GM13976 (cell line): ENCODE results near the gene SLC25A5.

ENCODE experiments used
- DNase-seq: peaks from one replicate; pipeline ENCODE4 v3.0.0; 2012; ENCODE audit warnings: low spot score
- CTCF ChIP-seq: IDR thresholded peaks from 2 replicates; pipeline ENCODE4 v1.5.1; 2012; ENCODE audit warnings: borderline replicate concordance, mild to moderate bottlenecking; ENCODE audit not compliant: insufficient read depth; ENCODE audit errors: extremely low read depth, missing control alignments, control extremely low read depth
- in situ Hi-C: fragments of 300-500 bp; cut with MboI; formaldehyde crosslinking; loops from one replicate; pipeline ENCODE4 v1.12.0; 2022; ENCODE audit warnings: low sequenced_read_pairs, mixed read lengths, inconsistent platforms; ENCODE audit not compliant: unreplicated experiment

SLC25A5 gene

GRCh38 chrX:119495734-119496726, 27.8 kb downstream of the SLC25A5 start:
- no peak for DNase-seq
- no peak for TF ChIP-seq CTCF
- in situ Hi-C loops, result no loop called here

- no peak for DNase-seq
- no peak for TF ChIP-seq CTCF
- in situ Hi-C loops, result no loop called here
Observed at GRCh38 chrX:119497185-119497584, 28.9 kb downstream of the SLC25A5 start.

GRCh38 chrX:119500061-119500800, 32.0 kb downstream of the SLC25A5 start:
- no peak for DNase-seq
- no peak for TF ChIP-seq CTCF
- in situ Hi-C loops, result loop anchor here (25.0 kb wide), 1 partner anchor 237 kb away; no protein-coding TSS in a partner anchor

GRCh38 chrX:119501511-119502148, 33.4 kb downstream of the SLC25A5 start:
- DNase-seq, result no peak
- TF ChIP-seq CTCF, result no peak
- in situ Hi-C loops, result loop anchor here (25.0 kb wide), 1 partner anchor 236 kb away; no protein-coding TSS in a partner anchor

- in situ Hi-C loops, result loop anchor here (25.0 kb wide), 1 partner anchor 234 kb away; no protein-coding TSS in a partner anchor
- DNase-seq, result no peak
Observed at GRCh38 chrX:119502727-119503483, 34.7 kb downstream of the SLC25A5 start.

More at GRCh38 chrX:119502727-119503483, 34.7 kb downstream of the SLC25A5 start:
- TF ChIP-seq CTCF, result no peak
